GM23338 (cell line): ENCODE data around the gene RPL21.

Source experiments
- CREB1 ChIP-seq: fragments of 250-450 bp; sonication (Bioruptor Pico); IDR thresholded peaks from 2 replicates; pipeline ENCODE4 v1.5.0; 2020; ENCODE audit warnings: low read depth, mild to moderate bottlenecking, moderate library complexity
- CTCF ChIP-seq, 2 experiments: fragments of 200-600 bp in 1 of 2; sonication (generic) in 1 of 2; conservative IDR thresholded peaks; 2 replicates each; pipeline versions ENCODE4 v1.5.1 to v1.6.1; 2016 to 2017; ENCODE audit warnings: antibody characterized with exemption in 2 of 2, low read depth in 2 of 2, mild to moderate bottlenecking in 2 of 2, moderate library complexity in 1 of 2
- ZNF462 ChIP-seq: fragments of 250-450 bp; sonication (Bioruptor Pico); IDR thresholded peaks from 2 replicates; pipeline ENCODE4 v1.5.0; 2020; ENCODE audit warnings: mild to moderate bottlenecking, moderate library complexity

- TF ChIP-seq CTCF (conservative IDR thresholded peaks at IDR 0.05; ENCODE audit: low read depth in 2 of 2) (no peak), CREB1 (CRISPR knock-in tag) (no peak), ZNF462 (no peak)
Measured at GRCh38 chr13:27302643-27303262, 51.4 kb downstream of the RPL21 start.
